ENCODE measurements around the gene C20orf173. TPM values are rescaled to one million over a fixed set of nuclear protein-coding genes. Genes with fewer than 3 reads are reported as not detected.

C20orf173 gene, protein sequence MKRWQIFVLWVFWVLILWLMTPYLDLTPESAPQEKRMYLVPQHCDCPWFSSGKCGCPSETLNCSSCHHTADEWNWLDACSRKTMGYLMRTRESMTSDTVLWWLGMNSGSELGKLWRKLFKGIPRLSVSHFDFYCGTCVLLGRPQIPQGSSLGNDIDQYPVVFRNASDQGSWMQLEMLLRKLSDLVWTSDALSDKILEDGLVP
- not detected in 2 replicates for total RNA-seq

GRCh38 chr20:35529552-35529951, at the start of gene C20orf173:
TSS of gene C20orf173 (minus strand) at chr20:35529652. CDS start at chr20:35529373, 279 bp downstream.

GRCh38 chr20:35541783-35542662, 12.6 kb upstream of the C20orf173 start, which contains the start of gene ERGIC3:
TSS of gene ERGIC3 (plus strand) at chr20:35542078. CDS start at chr20:35542098, 20 bp downstream.

Other genes with a start within 250 kb of the C20orf173 start
- 83.6 and 107 TPM in 2 replicates for gene EIF6, start 244.9 kb downstream of the C20orf173 start, total RNA-seq
- not detected in 2 replicates for gene FAM83C, start 237.2 kb downstream of the C20orf173 start, total RNA-seq
- gene UQCC1, start 117.7 kb downstream of the C20orf173 start, total RNA-seq: 17.3 and 21.3 TPM in 2 replicates
- gene GDF5, start 91.4 kb downstream of the C20orf173 start, total RNA-seq: 12.7 and 16.5 TPM in 2 replicates
- gene CEP250, start 74.1 kb downstream of the C20orf173 start, total RNA-seq: 12.0 and 14.5 TPM in 2 replicates
- 361 and 367 TPM in 2 replicates for gene ERGIC3, start 12.4 kb upstream of the C20orf173 start, total RNA-seq
- 12.4 and 13.5 TPM in 2 replicates for gene SPAG4, start 86.2 kb upstream of the C20orf173 start, total RNA-seq
- gene CPNE1, start 135.2 kb upstream of the C20orf173 start, total RNA-seq: 97.2 and 123 TPM in 2 replicates
- gene RBM12, start 135.2 kb upstream of the C20orf173 start, total RNA-seq: 21.0 and 21.9 TPM in 2 replicates
- 14.1 and 19.1 TPM in 2 replicates for gene NFS1, start 169.7 kb upstream of the C20orf173 start, total RNA-seq
- gene ROMO1, start 169.8 kb upstream of the C20orf173 start, total RNA-seq: 415 and 424 TPM in 2 replicates
- gene RBM39, start 212.6 kb upstream of the C20orf173 start, total RNA-seq: 145 and 162 TPM in 2 replicates
- 20.3 and 46.7 TPM in 2 replicates for gene PHF20, start 242.4 kb upstream of the C20orf173 start, total RNA-seq

Data from pericardium fibroblast (primary cell).